Uterus (tissue), 2 donors: Measurements from ENCODE around the gene KRT3.

Experiments
- POLR2A ChIP-seq, 2 donors: fragments of 450-650 bp; IDR thresholded peaks; one replicate each; pipeline ENCODE4 v1.6.1; 2016; ENCODE audit warnings: antibody characterized with exemption in 2 of 2, mild to moderate bottlenecking in 1 of 2, moderate library complexity in 1 of 2
- TF ChIP-seq, protein P1 (sequence below), 4 experiments: fragments of 200-600 bp in 2 of 4; fragments of 450-650 bp in 2 of 4; sonication (generic) in 2 of 4; IDR thresholded peaks; one replicate each; pipeline ENCODE4 v1.5.1; 2016 to 2019; ENCODE audit warnings: antibody characterized with exemption in 4 of 4, mild to moderate bottlenecking in 2 of 4, moderate library complexity in 1 of 4

DNA sequence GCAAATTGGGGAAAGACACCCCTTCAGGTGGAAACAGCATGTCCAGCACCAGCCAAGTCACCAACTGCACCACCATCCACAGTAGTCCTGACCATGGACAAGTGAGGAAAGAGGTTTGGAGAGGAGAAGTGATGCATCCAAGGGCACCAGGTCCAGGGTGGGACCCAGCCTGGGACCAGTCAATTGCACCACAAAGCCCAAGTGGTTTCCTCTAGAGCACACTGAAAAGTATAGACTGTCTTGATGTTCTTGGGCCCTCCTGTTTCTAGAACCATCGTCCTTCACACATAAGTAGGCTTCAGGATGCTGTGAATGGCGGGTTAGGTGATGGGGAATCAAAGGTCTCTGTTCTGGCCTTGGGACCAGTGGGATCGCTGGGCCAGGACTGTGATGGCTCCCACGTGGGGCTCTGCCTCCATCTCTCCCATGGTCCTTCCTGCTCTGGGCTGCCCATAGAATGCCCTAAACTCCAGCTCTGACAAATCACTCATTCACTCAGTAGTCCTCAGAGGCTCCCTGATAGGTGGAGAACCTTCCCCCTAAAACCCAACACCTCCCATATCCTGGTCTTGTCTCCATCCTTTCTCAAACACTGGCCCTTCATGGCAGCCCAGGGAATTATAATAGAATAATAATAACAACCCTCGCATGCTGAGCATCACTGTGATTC lies 29.0 kb upstream of the KRT3 start:
- TF ChIP-seq, protein P1, sequence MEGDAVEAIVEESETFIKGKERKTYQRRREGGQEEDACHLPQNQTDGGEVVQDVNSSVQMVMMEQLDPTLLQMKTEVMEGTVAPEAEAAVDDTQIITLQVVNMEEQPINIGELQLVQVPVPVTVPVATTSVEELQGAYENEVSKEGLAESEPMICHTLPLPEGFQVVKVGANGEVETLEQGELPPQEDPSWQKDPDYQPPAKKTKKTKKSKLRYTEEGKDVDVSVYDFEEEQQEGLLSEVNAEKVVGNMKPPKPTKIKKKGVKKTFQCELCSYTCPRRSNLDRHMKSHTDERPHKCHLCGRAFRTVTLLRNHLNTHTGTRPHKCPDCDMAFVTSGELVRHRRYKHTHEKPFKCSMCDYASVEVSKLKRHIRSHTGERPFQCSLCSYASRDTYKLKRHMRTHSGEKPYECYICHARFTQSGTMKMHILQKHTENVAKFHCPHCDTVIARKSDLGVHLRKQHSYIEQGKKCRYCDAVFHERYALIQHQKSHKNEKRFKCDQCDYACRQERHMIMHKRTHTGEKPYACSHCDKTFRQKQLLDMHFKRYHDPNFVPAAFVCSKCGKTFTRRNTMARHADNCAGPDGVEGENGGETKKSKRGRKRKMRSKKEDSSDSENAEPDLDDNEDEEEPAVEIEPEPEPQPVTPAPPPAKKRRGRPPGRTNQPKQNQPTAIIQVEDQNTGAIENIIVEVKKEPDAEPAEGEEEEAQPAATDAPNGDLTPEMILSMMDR (IDR thresholded peaks at IDR 0.05) = no peak
- TF ChIP-seq POLR2A (IDR thresholded peaks at IDR 0.05) = no peak
